BE2C (cell line): ENCODE measurements around the gene APBA1. TPM values are rescaled to one million over a fixed set of nuclear protein-coding genes. Genes with fewer than 3 reads are reported as not detected.

ENCODE experiments used
- DNase-seq: peaks from one replicate; pipeline ENCODE4 v3.0.0-alpha.2; 2020
- H3K27me3 ChIP-seq: fragments of 250-450 bp; sonication (Bioruptor Pico); 2 replicates; pipeline ENCODE4 v1.5.1; 2020; ENCODE audit warnings: mild to moderate bottlenecking
- H3K36me3 ChIP-seq: fragments of 250-450 bp; sonication (Bioruptor Pico); 2 replicates; pipeline ENCODE4 v1.5.1; 2020; ENCODE audit warnings: mild to moderate bottlenecking
- H3K4me1 ChIP-seq: fragments of 250-450 bp; sonication (Bioruptor Pico); 2 replicates; pipeline ENCODE4 v1.5.1; 2020
- H3K4me3 ChIP-seq: 2 replicates; pipeline ENCODE4 v1.5.1; 2011; ENCODE audit warnings: low read depth, low read length
- H3K9me3 ChIP-seq: fragments of 250-450 bp; sonication (Bioruptor Pico); 2 replicates; pipeline ENCODE4 v1.5.1; 2020
- CTCF ChIP-seq: IDR thresholded peaks from 2 replicates; pipeline ENCODE4 v1.5.1; 2012; ENCODE audit warnings: mild to moderate bottlenecking, low read depth, low read length
- polyA plus RNA-seq: library from polyadenylated mRNA; unstranded; fragments of >200 nt; gene quantifications from one replicate; pipeline ENCODE4 v1.2.1, GENCODE V29; 2012; ENCODE audit warnings: low read depth, missing spikeins; ENCODE audit not compliant: insufficient read length, insufficient read depth

APBA1 gene
- polyA plus RNA-seq = 6.3 TPM

GRCh38 chr9:69671879-69672595 lies at the start of gene APBA1:
TSS of gene APBA1 (minus strand) at chr9:69672371.
- TF ChIP-seq CTCF = no peak
- no peaks in the 10 kb centered on the region for H3K9me3 ChIP-seq
- H3K27me3 ChIP-seq = no peaks in the 10 kb centered on the region
- peak; percentile 81 for DNase-seq
- peak within 1 kb of the TSS; percentile 78 for H3K4me3 ChIP-seq
- H3K4me1 ChIP-seq = peaks cover 9% of the 10 kb centered on the region; the same call in 1 of the 2 replicates
- no peaks in the 10 kb centered on the region for H3K36me3 ChIP-seq

- Histone ChIP-seq H3K9me3 (no peaks in the 10 kb centered on the region), H3K4me3 (no peak overlapping the region), H3K27me3 (no peaks in the 10 kb centered on the region), H3K4me1 (peaks cover 3% of the 10 kb centered on the region), H3K36me3 (peaks cover 74% of the 10 kb centered on the region)
- DNase-seq = no peak
- no peak for TF ChIP-seq CTCF
Observed at GRCh38 chr9:69719983-69720382, 47.8 kb upstream of the APBA1 start.

GRCh38 chr9:69719367-69719766 lies 47.2 kb upstream of the APBA1 start:
- DNase-seq = no peak
- peaks cover 68% of the 10 kb centered on the region for H3K36me3 ChIP-seq

GRCh38 chr9:69718218-69718617 lies 46.0 kb upstream of the APBA1 start:
- Histone ChIP-seq H3K4me3 (no peak overlapping the region), H3K9me3 (no peaks in the 10 kb centered on the region), H3K36me3 (peaks cover 66% of the 10 kb centered on the region), H3K4me1 (peaks cover 3% of the 10 kb centered on the region), H3K27me3 (no peaks in the 10 kb centered on the region)
- DNase-seq = no peak
- TF ChIP-seq CTCF = no peak

More at GRCh38 chr9:69719367-69719766, 47.2 kb upstream of the APBA1 start:
- TF ChIP-seq CTCF = no peak
- H3K4me1 ChIP-seq = peaks cover 3% of the 10 kb centered on the region
- no peaks in the 10 kb centered on the region for H3K9me3 ChIP-seq
- H3K4me3 ChIP-seq = no peak overlapping the region
- no peaks in the 10 kb centered on the region for H3K27me3 ChIP-seq

- H3K4me3 ChIP-seq = no peak overlapping the region
- H3K27me3 ChIP-seq = no peaks in the 10 kb centered on the region
- no peak for TF ChIP-seq CTCF
- H3K4me1 ChIP-seq = peaks cover 3% of the 10 kb centered on the region
- H3K36me3 ChIP-seq = peaks cover 64% of the 10 kb centered on the region
- no peak for DNase-seq
- H3K9me3 ChIP-seq = no peaks in the 10 kb centered on the region
Observed at GRCh38 chr9:69715825-69716224, 43.7 kb upstream of the APBA1 start.

GRCh38 chr9:69715096-69715495 lies 42.9 kb upstream of the APBA1 start:
- peaks cover 3% of the 10 kb centered on the region for H3K4me1 ChIP-seq
- peaks cover 57% of the 10 kb centered on the region for H3K36me3 ChIP-seq
- TF ChIP-seq CTCF = no peak
- no peak overlapping the region for H3K4me3 ChIP-seq
- no peaks in the 10 kb centered on the region for H3K9me3 ChIP-seq
- no peak for DNase-seq
- H3K27me3 ChIP-seq = no peaks in the 10 kb centered on the region
